Measurements from ENCODE around the gene CHI3L1.

CHI3L1 gene

DNA sequence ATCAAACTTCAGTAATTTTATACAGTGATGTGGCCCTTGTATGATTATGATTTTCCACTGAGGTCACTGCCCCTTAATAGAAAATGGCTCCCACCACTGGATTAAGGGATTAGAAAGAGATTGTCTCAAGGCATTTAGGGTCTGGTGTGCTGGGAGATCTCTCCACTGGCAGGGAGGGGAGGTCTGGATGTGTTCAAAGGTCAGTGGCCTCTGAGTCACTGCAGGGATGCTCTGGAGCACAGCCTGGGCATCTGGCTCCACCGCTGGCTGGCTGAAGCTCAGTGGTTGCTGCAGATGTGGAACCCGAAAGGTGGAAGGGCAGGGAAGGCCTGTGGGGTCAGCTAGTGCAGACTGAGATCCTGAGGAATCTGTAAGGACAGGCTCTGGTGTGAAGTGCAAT is 18.3 kb upstream of the CHI3L1 start:
- Histone ChIP-seq H3K4me1 (ENCODE audit: control insufficient read depth, insufficient read depth, low read length, poor library complexity, severe bottlenecking) (peaks cover 28% of the 10 kb centered on the region), H3K4me3 (ENCODE audit: extremely low read depth, insufficient read depth, low read length, poor library complexity, severe bottlenecking) (no peak overlapping the region), H3K27ac (ENCODE audit: low read depth, low read length, severe bottlenecking) (peak overlapping the region; percentile 60), H3K9me3 (ENCODE audit: control insufficient read depth, low read length) (no peaks in the 10 kb centered on the region), H3K36me3 (ENCODE audit: control insufficient read depth, insufficient read depth, low read length) (no peaks in the 10 kb centered on the region)
- WGBS, 2 experiments (ENCODE audit: insufficient coverage in 2 of 2), result 75 to 83% methylated on average over 1 to 2 of the region's 2 CpGs

- H3K36me3 ChIP-seq (ENCODE audit: control insufficient read depth, insufficient read depth, low read length), result no peaks in the 10 kb centered on the region
- peaks cover 35% of the 10 kb centered on the region for H3K4me1 ChIP-seq (ENCODE audit: control insufficient read depth, insufficient read depth, low read length, poor library complexity, severe bottlenecking)
- 97% methylated on average over 10 to 13 of the region's 15 CpGs for WGBS, 2 experiments (ENCODE audit: insufficient coverage in 2 of 2)
- no peaks in the 10 kb centered on the region for H3K9me3 ChIP-seq (ENCODE audit: control insufficient read depth, low read length)
- peak overlapping the region; percentile 67 for H3K27ac ChIP-seq (ENCODE audit: low read depth, low read length, severe bottlenecking)
- no peak overlapping the region for H3K4me3 ChIP-seq (ENCODE audit: extremely low read depth, insufficient read depth, low read length, poor library complexity, severe bottlenecking)
These were observed 16.1 kb upstream of the CHI3L1 start for GRCh38 chr1:203202431-203203245.

GRCh38 chr1:203201516-203202205 is 15.2 kb upstream of the CHI3L1 start:
- peaks cover 39% of the 10 kb centered on the region for H3K4me1 ChIP-seq (ENCODE audit: control insufficient read depth, insufficient read depth, low read length, poor library complexity, severe bottlenecking)
- 84 to 85% methylated on average over 9 of the region's 10 CpGs for WGBS, 2 experiments (ENCODE audit: insufficient coverage in 2 of 2)
- no peak overlapping the region for H3K4me3 ChIP-seq (ENCODE audit: extremely low read depth, insufficient read depth, low read length, poor library complexity, severe bottlenecking)
- no peaks in the 10 kb centered on the region for H3K9me3 ChIP-seq (ENCODE audit: control insufficient read depth, low read length)
- H3K36me3 ChIP-seq (ENCODE audit: control insufficient read depth, insufficient read depth, low read length), result no peaks in the 10 kb centered on the region
- H3K27ac ChIP-seq (ENCODE audit: low read depth, low read length, severe bottlenecking), result no peak overlapping the region

DNA sequence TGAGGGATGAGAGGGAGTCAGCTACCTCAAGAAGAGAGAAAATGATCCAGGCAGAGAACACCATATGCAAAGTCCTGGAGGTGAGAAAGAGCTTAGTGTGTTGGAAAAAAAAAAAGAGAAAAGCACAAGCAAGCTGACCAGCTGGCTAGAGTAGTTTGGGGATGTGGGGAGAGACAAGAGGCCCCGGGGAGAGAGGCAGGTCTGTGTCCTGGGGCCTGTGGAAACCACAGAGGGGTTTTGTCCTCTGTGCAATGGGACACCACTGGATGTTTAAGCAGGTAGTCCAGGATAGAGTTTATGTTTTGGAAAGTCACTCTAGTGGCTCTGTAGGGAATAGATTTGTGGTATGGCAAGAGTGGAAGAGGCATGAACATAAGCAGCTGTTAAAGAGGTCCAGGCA is 14.4 kb upstream of the CHI3L1 start:
- Histone ChIP-seq H3K4me1 (ENCODE audit: control insufficient read depth, insufficient read depth, low read length, poor library complexity, severe bottlenecking) (peaks cover 38% of the 10 kb centered on the region), H3K36me3 (ENCODE audit: control insufficient read depth, insufficient read depth, low read length) (no peaks in the 10 kb centered on the region), H3K9me3 (ENCODE audit: control insufficient read depth, low read length) (no peaks in the 10 kb centered on the region), H3K27ac (ENCODE audit: low read depth, low read length, severe bottlenecking) (no peak overlapping the region), H3K4me3 (ENCODE audit: extremely low read depth, insufficient read depth, low read length, poor library complexity, severe bottlenecking) (no peak overlapping the region)
- WGBS, 2 experiments (ENCODE audit: insufficient coverage in 2 of 2), result 80 to 100% methylated on average over 1 of the region's 1 CpG

- H3K4me3 ChIP-seq (ENCODE audit: extremely low read depth, insufficient read depth, low read length, poor library complexity, severe bottlenecking), result no peak overlapping the region
- no peaks in the 10 kb centered on the region for H3K36me3 ChIP-seq (ENCODE audit: control insufficient read depth, insufficient read depth, low read length)
- 88 to 97% methylated on average over 6 to 8 of the region's 8 CpGs for WGBS, 2 experiments (ENCODE audit: insufficient coverage in 2 of 2)
- no peaks in the 10 kb centered on the region for H3K9me3 ChIP-seq (ENCODE audit: control insufficient read depth, low read length)
- H3K27ac ChIP-seq (ENCODE audit: low read depth, low read length, severe bottlenecking), result no peak overlapping the region
- H3K4me1 ChIP-seq (ENCODE audit: control insufficient read depth, insufficient read depth, low read length, poor library complexity, severe bottlenecking), result peaks cover 29% of the 10 kb centered on the region
These were observed 13.5 kb upstream of the CHI3L1 start for GRCh38 chr1:203199816-203200571.

- Histone ChIP-seq H3K9me3 (ENCODE audit: control insufficient read depth, low read length) (no peaks in the 10 kb centered on the region), H3K27ac (ENCODE audit: low read depth, low read length, severe bottlenecking) (no peak overlapping the region), H3K4me3 (ENCODE audit: extremely low read depth, insufficient read depth, low read length, poor library complexity, severe bottlenecking) (no peak overlapping the region), H3K36me3 (ENCODE audit: control insufficient read depth, insufficient read depth, low read length) (no peaks in the 10 kb centered on the region), H3K4me1 (ENCODE audit: control insufficient read depth, insufficient read depth, low read length, poor library complexity, severe bottlenecking) (peaks cover 30% of the 10 kb centered on the region)
- 97 to 100% methylated on average over 6 of the region's 6 CpGs for WGBS, 2 experiments (ENCODE audit: insufficient coverage in 2 of 2)
These were observed 12.9 kb upstream of the CHI3L1 start for GRCh38 chr1:203199481-203199815.

DNA sequence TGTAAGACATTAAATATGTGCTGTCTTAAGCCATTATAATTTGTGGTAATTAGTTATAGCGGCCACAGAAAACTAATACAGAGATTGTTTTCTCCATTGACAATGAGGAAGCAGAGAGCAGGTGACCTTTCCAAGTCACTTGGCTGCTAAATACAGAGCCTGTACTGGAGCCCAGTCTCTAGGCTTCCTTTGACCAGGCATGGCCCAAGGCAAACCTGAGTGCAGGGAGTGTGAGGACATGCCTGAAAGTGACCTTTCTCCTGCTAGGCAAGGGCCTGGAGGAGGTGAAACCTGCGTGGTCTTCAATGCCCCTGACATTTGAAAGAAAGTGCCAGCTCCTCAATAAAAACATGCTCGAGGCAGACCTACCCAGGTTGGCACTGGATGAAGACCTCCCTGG is 12.5 kb upstream of the CHI3L1 start:
- no peak overlapping the region for H3K27ac ChIP-seq (ENCODE audit: low read depth, low read length, severe bottlenecking)
- WGBS, 2 experiments (ENCODE audit: insufficient coverage in 2 of 2), result 93 to 96% methylated on average over 2 to 3 of the region's 3 CpGs
- H3K36me3 ChIP-seq (ENCODE audit: control insufficient read depth, insufficient read depth, low read length), result no peaks in the 10 kb centered on the region
- H3K9me3 ChIP-seq (ENCODE audit: control insufficient read depth, low read length), result no peaks in the 10 kb centered on the region
- H3K4me3 ChIP-seq (ENCODE audit: extremely low read depth, insufficient read depth, low read length, poor library complexity, severe bottlenecking), result no peak overlapping the region
- H3K4me1 ChIP-seq (ENCODE audit: control insufficient read depth, insufficient read depth, low read length, poor library complexity, severe bottlenecking), result peaks cover 30% of the 10 kb centered on the region

- no peaks in the 10 kb centered on the region for H3K36me3 ChIP-seq (ENCODE audit: control insufficient read depth, insufficient read depth, low read length)
- H3K27ac ChIP-seq (ENCODE audit: low read depth, low read length, severe bottlenecking), result peak overlapping the region; percentile 66
- 0 to 20% methylated on average over 1 of the region's 3 CpGs for WGBS, 2 experiments (ENCODE audit: insufficient coverage in 2 of 2)
- H3K4me1 ChIP-seq (ENCODE audit: control insufficient read depth, insufficient read depth, low read length, poor library complexity, severe bottlenecking), result peaks cover 26% of the 10 kb centered on the region
- H3K4me3 ChIP-seq (ENCODE audit: extremely low read depth, insufficient read depth, low read length, poor library complexity, severe bottlenecking), result no peak overlapping the region
- H3K9me3 ChIP-seq (ENCODE audit: control insufficient read depth, low read length), result no peaks in the 10 kb centered on the region
These were observed 11.1 kb upstream of the CHI3L1 start for GRCh38 chr1:203197625-203198024.

GRCh38 chr1:203196371-203196770 is 9.9 kb upstream of the CHI3L1 start:
- Histone ChIP-seq H3K9me3 (ENCODE audit: control insufficient read depth, low read length) (no peaks in the 10 kb centered on the region), H3K4me3 (ENCODE audit: extremely low read depth, insufficient read depth, low read length, poor library complexity, severe bottlenecking) (no peak overlapping the region), H3K27ac (ENCODE audit: low read depth, low read length, severe bottlenecking) (no peak overlapping the region), H3K4me1 (ENCODE audit: control insufficient read depth, insufficient read depth, low read length, poor library complexity, severe bottlenecking) (peaks cover 22% of the 10 kb centered on the region), H3K36me3 (ENCODE audit: control insufficient read depth, insufficient read depth, low read length) (no peaks in the 10 kb centered on the region)
- WGBS, 2 experiments (ENCODE audit: insufficient coverage in 2 of 2), result 98% methylated on average over 3 of the region's 3 CpGs; no CpG with 5 or more reads in 1 of the 2 experiments

DNA sequence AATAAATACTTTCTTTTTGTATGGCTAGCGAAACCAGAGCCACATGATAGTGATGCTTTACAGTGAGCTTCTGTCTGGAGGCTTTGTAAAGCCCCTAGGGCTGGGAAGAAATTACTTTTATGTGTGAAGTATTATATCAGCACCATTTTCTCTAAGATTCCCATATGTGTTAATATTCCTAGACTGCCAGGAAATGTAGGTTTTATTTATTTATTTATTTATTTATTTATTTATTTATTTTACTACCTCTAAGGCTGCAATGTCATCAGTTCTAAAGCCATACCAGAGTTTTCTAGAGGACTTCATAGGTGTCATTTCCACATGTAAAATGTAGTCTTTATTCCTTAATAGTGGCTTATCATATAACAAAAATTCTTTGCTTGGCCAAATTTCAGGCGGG is 4.4 kb upstream of the CHI3L1 start:
- no peaks in the 10 kb centered on the region for H3K9me3 ChIP-seq (ENCODE audit: control insufficient read depth, low read length)
- no peaks in the 10 kb centered on the region for H3K36me3 ChIP-seq (ENCODE audit: control insufficient read depth, insufficient read depth, low read length)
- H3K4me1 ChIP-seq (ENCODE audit: control insufficient read depth, insufficient read depth, low read length, poor library complexity, severe bottlenecking), result peaks cover 17% of the 10 kb centered on the region
- WGBS, 2 experiments (ENCODE audit: insufficient coverage in 2 of 2), result 89 to 100% methylated on average over 1 of the region's 2 CpGs
- no peak overlapping the region for H3K4me3 ChIP-seq (ENCODE audit: extremely low read depth, insufficient read depth, low read length, poor library complexity, severe bottlenecking)
- H3K27ac ChIP-seq (ENCODE audit: low read depth, low read length, severe bottlenecking), result no peak overlapping the region

All from mesodermal cell (in vitro differentiated cells).